Esophagus squamous epithelium (tissue), 5 donors: ENCODE results near the gene ZNF609. TPM values are rescaled to one million over a fixed set of nuclear protein-coding genes. Genes with fewer than 3 reads are reported as not detected.
A peak's percentile ranks its signal among the peaks of the same experiment; 100 is the strongest.

ENCODE experiments used
- DNase-seq: peaks from one replicate; lab custom pipeline; 2025; lab: John Stamatoyannopoulos, UW
- H3K27ac ChIP-seq, 4 donors: fragments of 200-600 bp; sonication (generic); one replicate each; pipeline ENCODE4 v1.5.1; 2016 to 2019; ENCODE audit warnings: mild to moderate bottlenecking in 1 of 4
- H3K27me3 ChIP-seq, 4 donors: fragments of 200-600 bp; sonication (generic); 1 replicate in 3 of 4; 2 replicates in 1 of 4; pipeline versions ENCODE4 v1.5.1 to v1.6.0; 2017 to 2021; ENCODE audit warnings: antibody characterized with exemption in 1 of 4
- H3K36me3 ChIP-seq, 3 donors: fragments of 200-600 bp; sonication (generic); one replicate each; pipeline ENCODE4 v1.5.1; 2016 to 2019
- H3K4me1 ChIP-seq, 3 donors: fragments of 200-600 bp; sonication (generic); one replicate each; pipeline ENCODE4 v1.5.1; 2017 to 2019
- H3K4me3 ChIP-seq, 4 donors: fragments of 200-600 bp; sonication (generic); 1 replicate in 3 of 4; 2 replicates in 1 of 4; pipeline ENCODE4 v1.5.1; 2016 to 2019; ENCODE audit warnings: mild to moderate bottlenecking in 2 of 4, moderate library complexity in 1 of 4
- H3K9me3 ChIP-seq, 3 donors: fragments of 200-600 bp; sonication (generic); one replicate each; pipeline ENCODE4 v1.5.1; 2016 to 2019
- CTCF ChIP-seq, 6 experiments: fragments of 450-650 bp in 4 of 6; fragments of 200-600 bp in 2 of 6; sonication (generic) in 2 of 6; IDR thresholded peaks; one replicate each; pipeline ENCODE4 v1.5.1; 2016 to 2019; ENCODE audit warnings: antibody characterized with exemption in 6 of 6, mild to moderate bottlenecking in 4 of 6, moderate library complexity in 4 of 6
- POLR2A ChIP-seq, 4 donors: fragments of 450-650 bp; IDR thresholded peaks; one replicate each; pipeline ENCODE4 v1.6.1; 2017; ENCODE audit warnings: antibody characterized with exemption in 4 of 4, mild to moderate bottlenecking in 4 of 4, moderate library complexity in 3 of 4
- WGBS, 2 donors: methylation state at CpG; one replicate each; pipeline ENCODE4 v1.1.5; 2018; 5-methylcytosine and 5-hydroxymethylcytosine counted together
- intact Hi-C: fragments of 100-400 bp; cut with DNase I; formaldehyde crosslinking; loops from one replicate; pipeline ENCODE4 v1.15.0; 2022
- total RNA-seq, 4 donors: library from RNA; depleted of rRNA; stranded (reverse); fragments of >200 nt; gene quantifications; one replicate each; pipeline ENCODE4 v1.1.0, GENCODE V29; 2016
- donor health status: DM: yes; HTN: yes; CAD: no.

Gene ZNF609
- total RNA-seq, 4 donors from 2014 or later: 10.2 to 25.2 (median 13.8) TPM

GRCh38 chr15:64521201-64521600 is 60.8 kb downstream of the ZNF609 start:
- Histone ChIP-seq H3K27me3 (no peaks in the 10 kb centered on the region), H3K4me1 (peaks cover 15 to 41% (median 17%) of the 10 kb centered on the region in 3 donors), H3K4me3 (no peak overlapping the region), H3K27ac (peak overlapping the region in 3 of 4 donors; percentile 17 to 38 (median 18)), H3K9me3 (no peaks in the 10 kb centered on the region), H3K36me3 (no peaks in the 10 kb centered on the region)
- intact Hi-C loops: no loop called here
- no peak for DNase-seq
- TF ChIP-seq CTCF (IDR thresholded peaks at IDR 0.05) (no peak), POLR2A (IDR thresholded peaks at IDR 0.05) (no peak)
- WGBS, 2 donors: 7 to 27% methylated on average over 1 of the region's 1 CpG

- intact Hi-C loops: no loop called here
- Histone ChIP-seq H3K4me3 (no peak overlapping the region), H3K4me1 (peaks cover 15 to 37% (median 17%) of the 10 kb centered on the region in 3 donors), H3K27me3 (no peaks in the 10 kb centered on the region), H3K36me3 (no peaks in the 10 kb centered on the region), H3K27ac (peak overlapping the region in 3 of 4 donors; percentile 17 to 38 (median 18)), H3K9me3 (no peaks in the 10 kb centered on the region)
- WGBS, 2 donors: 11 to 16% methylated on average over 3 of the region's 3 CpGs
- TF ChIP-seq CTCF (IDR thresholded peaks at IDR 0.05): no peak
- no peak for TF ChIP-seq POLR2A (IDR thresholded peaks at IDR 0.05)
- DNase-seq: no peak
Observed at GRCh38 chr15:64521726-64522164, 61.4 kb downstream of the ZNF609 start.

- H3K27me3 ChIP-seq: no peaks in the 10 kb centered on the region
- DNase-seq: no peak
- H3K4me1 ChIP-seq: peaks cover 15 to 37% (median 17%) of the 10 kb centered on the region in 3 donors
- WGBS, 2 donors: 15 to 50% methylated on average over 1 of the region's 1 CpG
- peak overlapping the region in 2 of 4 donors; percentile 17 to 18 for H3K27ac ChIP-seq
- H3K9me3 ChIP-seq: no peaks in the 10 kb centered on the region
- no peak overlapping the region for H3K4me3 ChIP-seq
- H3K36me3 ChIP-seq: no peaks in the 10 kb centered on the region
- no peak for TF ChIP-seq CTCF (IDR thresholded peaks at IDR 0.05)
- TF ChIP-seq POLR2A (IDR thresholded peaks at IDR 0.05): no peak
- intact Hi-C loops: no loop called here
Observed at GRCh38 chr15:64522226-64522823, 61.9 kb downstream of the ZNF609 start.

GRCh38 chr15:64523240-64523639 is 62.9 kb downstream of the ZNF609 start:
- H3K4me3 ChIP-seq: no peak overlapping the region
- DNase-seq: no peak
- TF ChIP-seq CTCF (IDR thresholded peaks at IDR 0.05) (no peak), POLR2A (IDR thresholded peaks at IDR 0.05) (no peak)
- no peaks in the 10 kb centered on the region for H3K36me3 ChIP-seq
- no peaks in the 10 kb centered on the region for H3K9me3 ChIP-seq
- peaks cover 17 to 37% (median 18%) of the 10 kb centered on the region in 3 donors for H3K4me1 ChIP-seq
- intact Hi-C loops: no loop called here
- 91 to 95% methylated on average over 5 of the region's 5 CpGs for WGBS, 2 donors
- H3K27ac ChIP-seq: no peak overlapping the region
- H3K27me3 ChIP-seq: no peaks in the 10 kb centered on the region

GRCh38 chr15:64524778-64525177 is 64.4 kb downstream of the ZNF609 start:
- TF ChIP-seq CTCF (IDR thresholded peaks at IDR 0.05): no peak
- no peak for TF ChIP-seq POLR2A (IDR thresholded peaks at IDR 0.05)
- peaks cover 0 to 8% (median 0%) of the 10 kb centered on the region in 3 donors for H3K36me3 ChIP-seq
- H3K4me1 ChIP-seq: peaks cover 17 to 37% (median 18%) of the 10 kb centered on the region in 3 donors
- DNase-seq: no peak
- no peak overlapping the region for H3K27ac ChIP-seq
- H3K9me3 ChIP-seq: no peaks in the 10 kb centered on the region
- H3K27me3 ChIP-seq: no peaks in the 10 kb centered on the region
- intact Hi-C loops: no loop called here
- no peak overlapping the region for H3K4me3 ChIP-seq
- 67 to 90% methylated on average over 1 of the region's 1 CpG for WGBS, 2 donors
